GM21529 (cell line): ENCODE measurements around the gene ABCC2.
"Not testable (repeated sequence)": the region's sequence is repeated elsewhere in the genome, so short reads cannot be mapped to it uniquely, and the experiment has no call there.

ENCODE experiments used
- ATAC-seq: cut with Tn5 transposase; IDR thresholded peaks from one replicate; pipeline ENCODE4 v1.9.1; 2021; ENCODE audit not compliant: unreplicated experiment

ABCC2 gene

DNA sequence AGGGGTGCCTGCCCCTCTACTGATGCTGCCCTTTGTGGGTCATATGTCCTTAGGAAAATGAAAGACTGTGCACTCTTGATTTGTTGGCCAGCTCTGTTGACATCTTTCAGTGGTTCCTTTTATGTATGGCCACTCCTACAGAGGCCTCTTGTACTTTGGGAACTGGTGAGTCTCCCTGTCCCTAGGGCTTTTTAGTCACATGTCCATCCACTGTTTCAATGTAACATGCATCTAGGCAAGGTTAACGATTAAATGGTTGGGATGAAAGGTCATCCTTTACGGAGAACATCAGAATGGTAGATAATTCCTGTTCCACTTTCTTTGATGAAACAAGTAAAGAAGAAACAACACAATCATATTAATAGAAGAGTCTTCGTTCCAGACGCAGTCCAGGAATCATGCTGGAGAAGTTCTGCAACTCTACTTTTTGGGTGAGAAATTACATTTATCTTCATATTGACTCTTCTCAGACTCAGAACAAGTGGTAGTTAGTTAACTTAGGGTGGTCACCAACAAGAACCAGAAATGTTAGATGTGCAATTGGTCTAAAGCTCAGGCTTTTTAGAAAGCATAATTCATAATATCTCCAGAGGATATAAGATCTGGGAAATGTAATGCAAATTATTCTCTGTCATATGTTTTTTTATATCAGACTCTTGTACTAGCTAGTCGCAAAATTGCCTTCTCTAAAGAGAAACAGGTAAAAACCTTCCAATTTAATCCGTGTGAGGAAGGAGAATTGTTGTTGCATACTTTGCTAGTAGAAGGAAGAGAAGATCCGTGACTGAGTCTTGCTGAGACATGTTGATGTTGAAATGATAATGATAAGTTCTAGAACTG lies at the start of gene ABCC2:
Gene ABCC2, plus strand, starts transcription at position 194 of the 840 bp plus-strand sequence. Its CDS starts 205 bp downstream, at position 399.
- no peak for ATAC-seq

DNA sequence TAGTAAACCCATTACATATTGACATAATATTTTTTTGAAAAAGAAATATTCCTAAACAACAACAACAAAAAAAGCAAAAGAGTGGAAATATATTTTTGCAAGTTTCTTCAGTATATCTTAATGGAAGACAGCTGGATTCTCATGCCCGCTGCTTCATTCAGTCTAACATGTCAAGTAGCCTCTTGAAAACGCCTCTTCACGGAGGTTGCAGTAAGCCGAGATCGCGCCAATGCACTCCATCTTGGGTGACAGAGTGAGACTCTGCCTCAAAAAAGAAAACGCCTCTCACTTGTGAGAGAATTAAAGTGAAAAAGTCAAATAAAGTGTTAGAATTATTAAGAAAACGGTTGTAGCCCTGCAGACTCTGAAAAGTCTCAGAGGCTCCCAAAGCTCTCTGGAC lies 49.1 kb upstream of the ABCC2 start:
- ATAC-seq, result no peak

DNA sequence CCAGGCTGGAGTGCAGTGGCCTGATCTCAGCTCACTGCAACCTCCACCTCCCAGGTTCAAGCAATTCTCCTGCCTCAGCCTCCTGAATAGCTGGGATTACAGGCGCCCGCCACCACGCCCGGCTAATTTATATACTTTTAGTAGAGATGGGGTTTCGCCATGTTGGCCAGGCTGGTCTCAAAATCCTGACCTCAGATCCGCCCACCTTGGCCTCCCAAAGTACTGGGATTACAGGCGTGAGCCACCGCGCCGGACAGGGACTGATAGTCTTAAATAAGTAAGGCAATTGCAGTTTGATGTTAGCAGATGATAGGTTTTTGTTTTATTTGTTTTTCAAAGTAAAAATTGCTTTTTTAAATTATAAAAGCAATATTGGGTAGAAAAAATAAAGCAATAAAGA lies 48.3 kb upstream of the ABCC2 start:
- ATAC-seq, result not testable (repeated sequence)

DNA sequence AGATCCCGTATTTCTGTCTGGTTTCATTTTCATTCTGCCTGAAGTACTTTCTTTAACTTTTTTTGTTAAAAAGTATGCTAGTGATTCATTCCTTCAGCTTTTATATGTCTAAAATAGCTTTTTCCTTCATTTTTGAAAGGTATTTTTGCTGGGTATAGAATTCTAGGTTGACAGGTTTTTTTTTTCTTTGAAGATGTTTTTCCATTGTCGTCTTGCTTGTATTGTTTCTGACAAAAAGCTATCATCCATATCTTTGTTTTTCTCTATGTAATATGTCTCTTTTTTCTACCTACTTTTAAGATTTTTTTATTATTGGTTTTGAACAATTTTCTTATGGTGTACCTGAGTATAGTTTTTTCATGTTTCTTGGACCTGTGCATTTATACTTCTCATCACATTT lies 42.2 kb upstream of the ABCC2 start:
- no peak for ATAC-seq

DNA sequence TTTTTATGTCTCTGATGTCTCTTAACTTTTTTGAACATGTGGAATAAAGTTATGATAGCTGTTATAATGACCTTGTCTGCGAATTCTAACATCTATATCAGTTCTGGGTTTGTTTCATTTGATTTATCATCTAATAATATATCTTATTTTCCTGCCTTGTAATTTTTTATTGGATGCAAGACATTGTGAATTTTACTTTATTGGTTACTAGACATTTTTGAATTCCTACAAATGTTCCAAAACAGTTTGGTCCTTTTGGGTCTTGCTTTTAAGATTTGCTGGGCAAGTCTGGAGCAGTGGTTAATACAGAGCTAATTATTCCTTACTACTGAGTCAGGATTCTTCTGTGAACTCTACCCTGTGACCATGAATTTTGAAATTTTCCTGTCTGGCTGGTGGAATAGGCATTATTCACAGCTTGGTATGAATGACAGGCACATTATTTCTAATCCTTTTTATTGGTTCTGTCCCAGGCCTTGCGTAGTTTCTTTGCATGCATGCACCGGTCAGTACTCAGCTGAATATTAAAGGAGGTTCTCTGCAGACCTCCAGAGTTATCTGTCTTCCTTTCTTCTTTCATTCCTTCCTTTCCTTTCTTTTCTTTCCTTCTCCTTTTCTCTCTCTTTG lies 41.4 kb upstream of the ABCC2 start:
- ATAC-seq, result no peak

DNA sequence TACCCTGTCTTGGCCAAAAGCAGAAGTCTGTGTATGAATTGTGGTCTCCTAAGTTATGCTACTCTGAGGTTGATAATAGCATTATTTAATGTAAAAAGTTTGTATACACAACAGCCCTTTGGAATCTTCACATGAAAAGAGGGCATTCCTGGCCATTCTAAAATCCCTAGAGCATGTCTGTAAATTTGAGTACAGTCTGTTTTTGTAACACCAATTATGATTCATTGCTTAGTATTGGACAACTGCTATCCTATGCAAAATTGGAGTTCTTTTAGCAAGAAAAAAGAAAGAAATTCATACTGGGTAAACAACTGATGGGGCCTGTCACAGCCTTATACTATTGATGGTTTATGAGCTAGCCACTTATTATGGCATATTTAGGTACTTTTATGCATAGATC lies 40.2 kb upstream of the ABCC2 start:
- ATAC-seq, result no peak

DNA sequence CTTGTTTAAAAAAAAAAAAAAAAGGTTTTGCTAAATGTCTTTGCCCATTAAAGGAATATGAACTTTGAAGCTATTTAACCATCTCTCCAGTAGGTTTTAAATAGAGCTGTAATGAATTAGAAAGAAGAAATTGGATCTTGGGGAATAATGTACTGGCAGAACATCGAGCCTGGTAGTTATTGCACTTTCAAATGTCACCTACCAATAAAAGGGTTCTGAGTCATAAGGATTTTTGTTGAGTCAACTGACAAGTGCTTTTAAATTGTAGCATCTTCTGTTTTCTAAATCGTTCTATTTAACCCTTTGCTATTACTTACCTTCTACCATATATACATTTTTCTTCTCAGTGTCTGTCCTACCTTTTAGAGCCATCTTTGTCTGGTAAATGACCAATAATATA lies 39.7 kb upstream of the ABCC2 start:
- no peak for ATAC-seq

DNA sequence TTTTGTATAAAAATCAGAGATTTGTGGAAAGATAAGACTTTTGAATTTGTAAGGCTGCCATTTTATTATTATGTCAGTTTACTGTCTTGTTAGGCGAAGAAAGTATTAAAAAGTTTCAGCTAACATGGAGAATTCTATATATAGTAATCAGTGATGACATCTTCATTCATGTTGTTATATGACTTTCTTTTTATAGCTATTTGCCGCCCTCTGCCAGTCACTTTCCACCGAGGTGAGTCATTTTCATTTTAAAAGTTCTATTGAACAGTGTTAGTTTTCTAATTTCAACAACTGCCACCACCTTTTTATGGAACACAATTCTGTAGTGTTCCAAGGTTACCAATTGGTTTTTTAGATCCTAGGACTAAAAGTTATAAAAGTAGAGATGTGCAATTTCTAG lies 38.6 kb upstream of the ABCC2 start:
- no peak for ATAC-seq

DNA sequence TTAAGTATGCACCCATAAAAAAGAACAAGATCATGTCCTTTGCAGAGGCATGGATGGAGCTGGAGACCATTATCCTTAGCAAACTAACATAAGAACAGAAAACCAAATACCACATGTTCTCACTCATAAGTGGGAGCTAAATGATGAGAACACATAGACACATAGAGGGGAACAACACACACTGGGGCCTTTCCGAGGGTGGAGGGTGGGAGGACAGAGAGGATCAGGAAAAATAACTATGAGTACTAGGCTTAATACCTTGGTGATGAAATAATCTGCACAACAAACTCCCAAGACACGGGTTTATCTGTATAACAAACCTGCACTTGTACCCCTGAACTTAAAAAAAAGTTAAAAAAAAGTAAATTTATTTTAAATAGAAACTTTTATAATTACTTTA lies 36.3 kb upstream of the ABCC2 start:
- not testable (repeated sequence) for ATAC-seq

DNA sequence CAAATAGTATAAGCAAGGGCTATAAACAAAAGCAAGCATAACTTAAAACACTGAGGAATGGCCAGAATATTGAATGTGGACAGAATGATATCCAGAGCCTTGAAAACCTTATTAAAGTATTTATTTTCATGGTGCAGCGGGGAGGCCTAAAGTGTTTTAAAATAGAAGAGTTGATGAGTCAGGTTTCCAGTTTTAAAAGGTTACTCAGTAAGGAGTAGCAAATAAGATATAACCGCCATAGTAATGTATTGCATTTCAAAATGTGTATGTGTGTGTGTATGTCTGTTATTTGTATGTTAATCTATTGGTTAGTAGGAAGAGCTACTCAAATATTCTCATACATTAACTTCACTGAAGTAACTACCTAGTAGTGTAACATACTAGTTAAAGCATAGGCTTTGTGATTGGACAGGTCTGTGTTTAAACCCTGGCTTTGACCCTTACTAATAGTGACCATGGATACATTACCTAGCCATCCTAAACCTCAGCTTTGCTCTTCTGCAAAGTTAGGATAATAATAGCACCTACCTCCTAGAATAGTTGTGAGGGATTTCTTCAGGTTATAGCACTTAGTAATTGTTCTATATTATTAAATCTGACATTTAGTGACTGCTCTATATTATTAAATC lies 33.5 kb upstream of the ABCC2 start:
- no peak for ATAC-seq

DNA sequence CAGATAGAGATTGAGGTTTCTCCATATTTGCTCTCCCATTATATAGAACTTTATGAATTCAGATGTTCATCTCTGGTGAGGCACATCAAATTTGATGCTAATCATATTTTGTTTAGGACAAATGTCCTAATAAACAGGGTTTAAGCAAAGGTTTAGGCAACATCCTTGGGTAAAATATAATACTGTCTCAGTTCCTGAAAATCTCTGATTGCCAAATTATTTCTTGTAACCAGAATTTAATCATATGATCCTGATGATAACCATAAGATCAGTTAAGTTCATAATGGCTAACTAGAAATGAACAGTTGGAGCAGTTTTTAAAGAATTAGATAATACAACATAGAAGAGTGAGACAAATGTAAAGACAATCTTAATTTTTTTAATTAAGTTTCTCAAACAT lies 31.8 kb upstream of the ABCC2 start:
- ATAC-seq, result no peak

DNA sequence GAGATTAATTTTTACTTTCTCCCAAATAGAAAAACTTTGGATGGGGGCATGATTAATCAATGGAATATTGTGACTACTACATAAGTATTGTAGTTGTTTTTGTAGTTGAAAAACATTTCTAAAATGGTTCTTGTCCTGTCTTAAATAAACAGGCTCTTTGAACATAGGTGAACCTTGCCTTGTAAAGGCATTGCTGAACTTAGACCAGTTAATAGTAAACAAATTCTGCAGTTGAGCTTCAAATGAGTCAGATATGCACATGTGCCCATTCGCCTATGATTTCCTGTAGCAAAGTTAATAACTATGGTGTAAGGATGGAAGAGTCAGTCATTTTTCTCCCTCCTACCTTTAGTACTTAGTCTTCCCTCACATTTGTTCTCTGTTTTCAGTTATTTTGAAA lies 27.8 kb upstream of the ABCC2 start:
- ATAC-seq, result no peak

DNA sequence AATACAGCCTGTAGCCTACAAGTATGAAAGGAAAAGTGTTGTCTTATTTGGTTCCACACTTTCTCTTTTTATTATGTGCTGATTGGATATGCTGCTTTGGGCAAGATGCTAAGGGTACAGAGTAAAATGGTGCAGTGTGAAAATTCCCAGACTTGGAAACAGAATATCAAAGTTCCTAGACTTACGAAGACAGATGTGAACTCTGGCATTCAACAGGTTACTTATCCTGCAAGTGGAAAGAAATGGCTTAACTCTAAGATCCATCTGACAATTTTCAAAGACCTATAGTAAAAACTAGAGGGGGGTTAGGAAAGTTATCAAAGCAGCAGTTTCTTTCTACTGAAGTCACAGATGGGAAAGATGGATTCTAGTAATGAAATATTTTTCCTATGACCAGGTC lies 26.3 kb upstream of the ABCC2 start:
- no peak for ATAC-seq

DNA sequence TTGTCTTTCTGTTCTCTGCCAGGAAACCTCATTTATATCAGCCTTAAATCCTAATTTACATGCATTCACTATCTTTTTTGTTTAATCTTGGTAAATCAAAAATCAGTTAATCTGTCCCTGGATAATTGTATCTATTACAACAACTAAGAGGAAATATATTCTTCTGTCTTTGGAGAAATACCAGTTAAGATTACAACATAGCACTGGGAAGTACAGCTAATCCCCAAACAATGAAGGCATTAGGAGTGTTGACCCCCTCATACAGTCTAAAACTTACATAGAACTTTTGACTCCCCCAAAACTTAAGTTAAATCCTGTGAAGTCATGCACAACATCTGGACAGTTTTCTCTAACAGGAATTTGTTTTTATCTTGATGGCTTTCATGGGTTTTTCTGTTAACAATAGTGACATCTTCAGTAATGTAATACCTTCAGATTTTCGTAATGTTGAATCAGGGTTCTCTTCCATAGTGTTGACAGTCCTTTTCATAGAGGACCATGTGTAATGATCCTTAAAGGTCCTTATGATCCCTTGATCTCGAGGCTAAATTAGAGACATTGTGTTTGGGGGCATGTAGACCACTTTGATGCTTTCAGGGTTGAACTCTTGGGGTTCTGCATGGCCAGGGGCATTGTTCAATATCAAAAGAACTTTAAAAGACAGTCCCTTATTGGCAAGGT lies 24.1 kb upstream of the ABCC2 start:
- no peak for ATAC-seq

DNA sequence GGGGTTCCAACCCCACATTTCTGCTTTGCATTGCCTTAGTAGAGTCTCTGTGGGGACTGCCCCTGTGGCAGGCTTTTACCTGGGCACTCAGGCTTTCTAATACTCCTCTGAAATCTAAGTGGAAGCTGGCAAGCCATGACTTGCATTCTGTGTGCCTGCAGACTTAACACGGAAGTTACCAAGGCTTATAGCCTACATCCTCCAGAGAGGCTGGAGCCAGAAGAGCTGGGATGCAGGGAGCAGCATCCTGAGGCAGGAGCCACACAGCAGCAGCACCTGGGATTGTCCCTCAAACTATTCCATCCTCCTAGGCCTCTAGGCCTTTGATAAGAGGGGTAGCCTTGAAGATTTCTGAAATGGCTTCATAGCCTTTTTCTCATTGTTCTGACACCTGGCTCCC lies 22.1 kb upstream of the ABCC2 start:
- no peak for ATAC-seq

DNA sequence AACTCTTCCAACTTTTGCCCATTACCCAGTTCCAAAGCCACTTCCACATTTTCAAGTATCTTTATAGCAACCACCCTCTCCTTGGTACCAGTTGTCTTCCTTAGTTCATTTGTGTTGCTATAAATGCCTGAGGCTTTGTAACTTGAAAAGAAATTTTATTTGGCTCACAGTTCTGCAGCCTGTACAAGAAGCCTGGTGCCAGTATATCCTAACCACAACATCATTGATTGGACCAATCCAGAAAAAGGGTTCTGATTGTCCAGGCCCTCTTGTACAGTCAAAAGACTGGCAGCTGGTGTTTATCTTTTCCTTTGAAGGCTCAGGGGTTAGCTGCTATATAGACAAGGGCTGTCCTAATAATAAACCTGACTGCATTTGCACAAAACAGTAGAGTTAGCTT lies 21.1 kb upstream of the ABCC2 start:
- no peak for ATAC-seq

DNA sequence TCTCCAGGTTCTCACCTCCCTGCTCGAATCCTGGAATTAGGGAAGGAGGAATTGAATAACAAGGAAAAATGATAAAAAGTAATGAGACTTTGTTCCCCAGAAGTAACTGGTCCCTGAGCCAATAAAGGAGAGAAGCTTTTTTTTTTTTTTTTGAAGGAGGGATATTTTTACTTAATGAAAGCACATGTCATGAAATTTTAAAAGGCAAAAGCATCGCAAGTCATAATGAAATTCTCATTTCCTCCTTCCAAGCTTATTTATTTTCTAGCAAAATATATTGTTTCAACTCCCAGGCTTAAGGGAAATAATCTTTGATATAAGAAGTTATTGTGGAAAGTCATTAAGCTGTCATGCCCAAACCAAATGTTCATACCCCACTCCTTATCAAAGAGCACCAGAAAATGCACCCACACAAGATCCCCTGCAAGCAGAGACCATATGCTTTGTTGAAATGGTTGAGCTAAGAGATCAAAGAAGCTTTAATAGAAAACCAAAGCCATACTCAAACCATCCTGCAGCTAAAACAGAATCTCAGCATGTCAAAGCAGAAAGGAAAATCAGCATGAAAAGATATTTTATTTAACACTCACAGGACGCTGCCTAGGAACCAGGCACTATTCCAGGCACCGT lies 16.7 kb upstream of the ABCC2 start:
- peak; percentile 39 for ATAC-seq

DNA sequence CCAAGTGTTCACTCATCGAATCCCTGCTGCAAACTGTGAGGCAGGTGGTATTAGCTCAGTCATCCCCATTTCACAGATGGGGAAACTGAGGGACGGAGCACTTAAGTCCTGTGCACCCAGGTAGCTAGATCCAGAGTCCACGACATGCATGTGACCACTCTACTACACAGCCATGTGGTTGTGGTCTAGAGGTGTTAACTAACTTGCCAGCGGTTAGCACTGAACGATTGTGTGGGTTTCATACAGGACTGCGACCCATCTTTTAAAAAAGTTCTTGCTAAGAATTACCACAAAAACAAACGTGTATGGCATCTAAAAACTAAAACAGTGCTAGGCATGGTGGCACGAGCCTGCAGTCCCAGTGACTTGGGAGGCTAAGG lies 16.1 kb upstream of the ABCC2 start:
- ATAC-seq, result peak; percentile 83

DNA sequence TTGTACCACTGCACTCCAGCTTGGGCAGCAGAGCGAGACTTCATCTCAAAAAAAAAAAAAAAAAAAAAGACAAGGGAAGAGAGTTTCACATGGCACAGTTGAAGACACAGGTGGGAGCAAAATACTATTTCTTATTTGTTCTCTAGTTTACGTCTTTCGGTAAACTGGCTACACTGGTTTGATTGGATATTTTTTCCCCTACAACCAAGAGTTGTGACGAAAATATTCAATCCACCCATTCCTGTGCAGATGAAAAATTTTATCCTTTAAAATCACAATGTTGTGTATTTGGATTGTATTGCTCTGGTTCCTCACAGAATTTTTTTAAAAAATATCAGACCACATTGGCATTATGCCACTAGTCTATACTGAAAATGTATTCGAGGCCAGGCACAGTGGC lies 14.5 kb upstream of the ABCC2 start:
- ATAC-seq, result no peak

DNA sequence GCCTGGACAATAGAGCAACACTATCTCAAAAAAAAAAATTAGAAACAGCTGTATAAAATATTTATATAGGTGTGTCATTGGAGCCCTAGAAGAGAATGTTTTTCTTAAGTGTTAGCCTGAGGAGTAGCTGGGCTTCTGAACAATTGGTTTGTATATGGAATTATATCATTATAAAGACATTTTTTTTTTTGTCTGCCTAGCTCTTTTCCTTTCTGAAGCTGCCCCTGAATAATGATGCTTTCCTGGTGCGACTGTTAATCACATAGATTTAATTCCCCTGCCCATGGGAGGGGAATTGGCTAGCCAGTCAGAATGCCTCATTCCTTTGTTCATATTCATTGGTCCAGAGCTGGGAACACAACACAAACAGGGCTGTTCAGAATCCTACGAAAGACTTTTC lies 13.9 kb upstream of the ABCC2 start:
- ATAC-seq, result no peak

DNA sequence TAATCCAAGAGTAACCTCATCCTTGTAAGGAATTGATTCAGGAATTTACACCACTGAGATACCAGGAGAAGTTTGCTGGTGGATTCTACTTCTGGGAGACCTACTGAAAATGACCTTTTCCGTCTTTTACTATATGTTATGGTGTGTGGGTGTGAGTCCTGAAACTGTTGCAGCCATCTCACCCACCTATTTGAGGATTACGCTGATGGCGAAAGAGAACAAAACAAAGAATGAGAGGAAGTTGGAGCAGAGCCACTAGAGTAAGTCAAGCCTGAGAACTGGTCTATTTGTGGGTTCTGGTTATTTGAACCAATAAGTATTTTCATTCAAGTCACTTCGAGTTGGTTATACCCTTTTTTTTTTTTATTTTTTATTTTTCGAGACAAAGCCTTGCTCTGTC lies 12.7 kb upstream of the ABCC2 start:
- no peak for ATAC-seq
